T-helper 1 cell (primary cell): Measurements from ENCODE around the gene MAST4.
A peak's percentile ranks its signal among the peaks of the same experiment; 100 is the strongest.

Source experiments
- DNase-seq, 5 donors: peaks; one replicate each; pipeline ENCODE4 v3.0.0-alpha.2; 2012 to 2020

Gene MAST4

GRCh38 chr5:66881480-66882161, 285.4 kb downstream of the MAST4 start:
- DNase-seq = no peak

GRCh38 chr5:66882606-66883227, 286.5 kb downstream of the MAST4 start:
- DNase-seq = peak in 1 of 5 donors; percentile 77

DNA sequence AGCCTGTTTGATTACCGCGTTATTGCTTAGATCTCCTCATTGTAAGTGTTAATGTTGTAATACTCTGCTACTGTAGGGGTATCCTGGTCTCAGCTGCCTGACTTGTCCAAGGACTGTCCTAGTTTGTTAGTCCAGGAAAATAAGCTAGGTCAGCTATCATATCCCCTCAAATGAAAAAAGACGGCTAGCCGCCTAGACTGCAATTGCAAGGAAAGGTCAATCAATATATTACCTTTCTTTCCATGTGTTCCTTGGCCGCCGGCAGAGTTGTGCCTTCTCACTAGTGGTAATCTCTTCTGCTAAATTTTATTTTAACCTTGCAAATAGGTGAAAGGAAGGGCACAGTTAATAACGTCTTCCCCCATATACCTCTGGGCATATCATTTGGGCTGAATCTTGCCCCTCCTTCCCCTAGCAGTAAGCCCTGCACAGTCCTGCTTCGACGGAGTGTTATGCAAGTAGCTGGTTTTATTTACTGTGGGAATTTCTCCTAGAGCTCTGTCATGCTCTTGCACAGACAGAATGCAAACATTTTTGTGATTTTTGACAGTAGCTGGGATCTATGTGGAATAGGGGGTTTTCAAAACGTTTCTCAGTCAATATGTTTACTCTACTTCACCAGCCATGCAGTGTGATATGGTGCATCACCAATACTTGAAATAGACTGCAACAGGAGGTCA, 288.5 kb downstream of the MAST4 start:
- no peak for DNase-seq

GRCh38 chr5:66886941-66887340, 290.7 kb downstream of the MAST4 start:
- no peak for DNase-seq

- no peak for DNase-seq
Measured at GRCh38 chr5:66888613-66889012, 292.4 kb downstream of the MAST4 start.

DNA sequence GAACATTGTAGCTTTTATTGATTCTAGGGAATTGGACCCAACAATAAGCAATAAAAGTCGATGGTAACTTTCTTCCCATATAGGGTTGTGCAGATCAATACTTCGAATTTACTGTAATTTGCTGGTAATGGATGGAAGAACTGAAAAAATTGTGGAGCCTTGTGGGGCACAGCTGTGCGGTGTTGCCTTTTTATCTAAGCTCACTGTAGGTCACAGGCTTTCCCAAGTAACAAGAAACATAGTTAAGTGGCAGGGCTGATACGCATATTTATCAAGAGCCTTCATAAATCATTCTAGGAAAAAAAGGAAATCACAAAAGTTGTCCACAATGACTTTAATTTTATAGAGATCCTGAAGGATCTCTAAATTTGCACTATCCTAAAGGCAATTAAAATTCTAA, 292.9 kb downstream of the MAST4 start:
- DNase-seq = no peak

DNA sequence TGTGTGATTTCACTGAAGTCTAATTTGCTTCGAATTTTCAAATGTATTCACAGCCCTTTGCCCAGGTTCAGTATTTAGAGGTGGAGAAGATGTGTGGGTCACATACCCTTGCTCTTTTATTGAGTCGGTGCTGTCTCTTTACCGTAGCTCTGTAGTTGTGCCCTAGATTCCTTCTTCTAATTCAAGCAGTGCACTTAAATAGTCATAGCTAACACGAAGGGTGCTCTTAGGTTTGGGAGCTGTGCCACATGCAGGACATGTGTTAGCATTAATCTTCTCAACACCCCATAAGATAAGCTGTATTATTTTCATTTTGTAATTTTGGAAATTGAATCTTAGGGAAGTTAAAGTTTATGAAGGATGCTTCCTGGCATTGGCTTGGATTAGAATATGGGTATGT, 293.3 kb downstream of the MAST4 start:
- no peak for DNase-seq

GRCh38 chr5:66891184-66891925, 295.2 kb downstream of the MAST4 start:
- no peak for DNase-seq

- DNase-seq = peak in 1 of 5 donors; percentile 27
Measured at GRCh38 chr5:66892716-66893115, 296.5 kb downstream of the MAST4 start.

- no peak for DNase-seq
Measured at GRCh38 chr5:66894480-66895240, 298.5 kb downstream of the MAST4 start.

DNA sequence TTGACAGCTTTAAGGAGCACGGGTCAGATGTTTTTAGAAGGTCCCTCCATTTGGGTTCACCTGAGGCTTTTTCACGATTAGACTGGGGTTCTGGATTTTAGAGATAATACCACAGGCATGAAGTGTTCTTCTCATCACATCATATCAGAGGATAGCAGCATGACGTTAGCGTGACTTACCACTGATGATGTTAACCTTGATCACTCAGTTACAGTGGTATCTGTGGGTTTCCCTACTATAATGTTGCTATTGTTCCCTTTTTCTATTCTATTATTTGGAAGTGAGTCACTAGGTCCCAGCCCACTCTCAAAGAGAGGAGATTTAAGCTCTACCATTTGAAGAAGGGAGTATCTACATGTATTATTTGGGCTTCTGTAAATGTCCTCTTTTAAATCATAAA, 300.0 kb downstream of the MAST4 start:
- no peak for DNase-seq

- DNase-seq = no peak
Measured at GRCh38 chr5:66897356-66897755, 301.2 kb downstream of the MAST4 start.

- DNase-seq = no peak
Measured at GRCh38 chr5:66898241-66898995, 302.2 kb downstream of the MAST4 start.

DNA sequence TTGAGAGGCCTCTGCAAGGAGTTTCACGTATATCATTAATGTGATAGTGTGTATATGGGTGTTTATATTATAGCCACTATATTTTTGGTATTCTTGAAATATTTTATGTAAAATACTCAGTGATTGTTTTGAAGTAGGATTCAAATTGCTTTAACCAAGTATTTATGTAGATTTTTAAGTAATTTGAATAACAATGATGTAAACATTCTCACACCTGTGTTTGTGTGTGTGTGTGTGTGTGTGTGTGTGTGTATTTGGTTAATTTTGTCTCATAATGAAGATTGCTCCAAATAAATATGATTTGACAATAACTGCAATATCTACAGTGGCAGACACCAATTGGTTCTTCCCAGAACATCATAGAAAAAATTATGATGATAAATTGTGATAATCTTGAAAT, 307.0 kb downstream of the MAST4 start:
- DNase-seq = no peak

DNA sequence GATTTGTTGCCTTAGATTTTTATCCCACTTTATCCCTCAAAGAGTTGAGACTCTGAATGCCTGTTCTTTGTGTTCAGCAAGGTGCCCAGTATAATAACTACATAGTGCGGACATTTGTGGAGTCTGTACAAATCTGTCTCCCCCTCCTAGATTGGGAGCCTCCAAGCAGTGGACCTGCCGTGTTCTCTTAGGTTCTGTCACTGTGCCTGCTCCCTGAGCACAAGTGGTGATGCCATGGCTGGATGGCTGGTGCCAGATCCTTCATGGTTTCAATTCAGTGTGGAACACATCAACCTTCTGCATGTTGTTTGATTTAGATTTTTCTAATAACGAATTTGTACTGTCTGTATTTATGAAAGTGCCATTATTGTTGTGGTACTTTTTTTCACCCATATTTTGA, 307.5 kb downstream of the MAST4 start:
- no peak for DNase-seq

GRCh38 chr5:66904189-66904588, 308.0 kb downstream of the MAST4 start:
- no peak for DNase-seq

DNA sequence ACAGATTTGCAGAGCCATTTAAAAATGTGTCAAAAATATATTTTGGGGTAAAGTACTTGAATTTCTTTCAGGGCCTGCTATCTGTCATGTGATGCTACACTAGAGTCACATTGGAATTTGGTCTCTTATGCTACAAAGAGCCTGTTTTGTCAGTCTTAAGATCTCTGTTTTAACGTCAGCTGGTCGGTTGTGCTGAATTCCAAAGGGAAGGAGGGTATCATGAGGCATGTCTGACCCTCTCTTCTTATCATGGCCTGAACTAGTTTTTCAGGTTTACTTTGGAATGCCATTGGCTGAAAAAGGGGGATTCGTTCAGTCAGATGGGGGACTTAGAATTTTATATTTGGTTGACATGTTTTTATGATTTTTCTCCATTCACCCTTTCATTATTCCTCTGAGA, 309.8 kb downstream of the MAST4 start:
- no peak for DNase-seq

- DNase-seq = no peak
Measured at GRCh38 chr5:66908230-66908629, 312.0 kb downstream of the MAST4 start.

DNA sequence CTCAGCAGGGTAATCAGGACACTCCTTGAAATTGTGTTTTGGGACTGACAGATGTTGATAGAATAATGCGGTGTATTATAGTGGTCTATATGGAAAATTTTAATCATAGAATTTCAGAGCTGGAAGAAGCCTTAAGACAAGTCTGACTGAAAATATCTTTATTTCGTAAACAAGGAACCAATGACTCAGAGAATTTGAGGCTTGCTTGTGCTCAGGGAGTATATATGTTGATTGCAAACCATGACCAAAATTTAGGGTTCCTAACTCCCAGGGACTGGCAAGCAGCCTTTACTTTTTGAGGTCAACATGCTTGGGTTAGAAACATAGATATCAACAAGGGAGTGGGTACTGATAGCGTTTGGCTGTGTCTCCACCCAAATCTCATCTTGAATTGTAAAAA, 313.2 kb downstream of the MAST4 start:
- DNase-seq = no peak

DNA sequence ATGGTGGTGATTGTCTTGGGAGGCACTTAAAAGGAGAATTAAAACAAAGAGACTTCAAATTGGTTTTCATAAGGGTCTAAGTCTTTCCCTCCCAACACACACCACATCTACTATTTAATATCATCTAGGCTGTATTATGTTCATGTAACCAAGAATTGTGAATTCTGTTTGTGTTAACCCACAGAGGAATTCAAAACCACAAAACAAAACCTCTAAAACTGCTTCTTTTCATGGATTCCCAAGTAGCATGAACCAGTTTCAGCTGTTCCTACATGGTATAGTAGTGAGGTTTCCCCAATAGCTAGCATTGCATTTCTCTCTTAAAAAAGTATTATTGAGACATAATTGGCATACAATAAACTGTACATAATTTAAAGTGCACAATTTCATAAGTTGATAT, 316.6 kb downstream of the MAST4 start:
- DNase-seq = no peak

GRCh38 chr5:66915531-66915930, 319.3 kb downstream of the MAST4 start:
- DNase-seq = no peak

GRCh38 chr5:66922881-66923280, 326.7 kb downstream of the MAST4 start:
- DNase-seq = no peak
